C4-2B (cell line): Measurements from ENCODE around the gene IRX3.

ENCODE experiments used
- CTCF ChIP-seq: fragments of 450-650 bp; conservative IDR thresholded peaks from 2 replicates; pipeline ENCODE4 v1.5.1; 2017; ENCODE audit warnings: mild to moderate bottlenecking
- ZFX ChIP-seq: fragments of 450-650 bp; IDR thresholded peaks from 2 replicates; pipeline ENCODE4 v1.6.1; 2017

- TF ChIP-seq ZFX (peak; percentile 51; the same call in 1 of the 2 replicates), CTCF (no peak; the same call in 1 of the 2 replicates)
These were observed 1.0 kb downstream of the IRX3 start for GRCh38 chr16:54285414-54286089.
